PC-3 (cell line): ENCODE results near the gene ELOVL5.

Experiments used
- CTCF ChIP-seq: fragments of 300-600 bp; sonication (generic); conservative IDR thresholded peaks from 2 replicates; pipeline ENCODE4 v1.5.1; 2017; ENCODE audit warnings: antibody characterized with exemption, low read depth, mild to moderate bottlenecking, low read length
- EZH2 ChIP-seq: fragments of 300-600 bp; sonication (generic); IDR thresholded peaks from one replicate; pipeline ENCODE4 v1.6.1; 2017; ENCODE audit warnings: antibody characterized with exemption, mild to moderate bottlenecking, low read length; ENCODE audit not compliant: unreplicated experiment
- EZH2phosphoT487 ChIP-seq: fragments of 300-600 bp; sonication (generic); IDR thresholded peaks from 2 replicates; pipeline ENCODE4 v1.6.1; 2018; ENCODE audit warnings: mild to moderate bottlenecking, antibody characterized with exemption, low read length, borderline replicate concordance

DNA sequence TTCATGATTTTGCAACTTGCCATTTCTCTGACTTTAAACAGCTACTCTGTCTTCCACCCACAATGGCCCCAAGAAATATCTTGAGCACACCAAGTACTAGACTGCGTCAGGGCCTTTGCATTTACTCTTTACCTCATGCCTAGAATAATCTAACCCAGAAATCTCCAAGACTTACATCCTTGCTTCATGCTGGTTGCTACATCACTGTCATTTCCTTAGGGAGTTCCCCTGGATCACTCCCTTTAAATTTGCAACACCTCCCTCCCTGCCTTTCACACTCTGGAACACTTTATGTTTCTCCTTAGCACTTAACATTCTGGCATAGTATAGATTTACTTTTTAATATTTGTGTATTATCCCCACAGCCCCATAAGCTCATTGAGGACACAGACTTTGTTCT, 4.9 kb upstream of the ELOVL5 start:
- TF ChIP-seq EZH2 (no peak), CTCF (no peak), EZH2phosphoT487 (no peak)
